Omental fat pad (tissue), 4 donors: ENCODE measurements around the gene ZNF140. TPM values are rescaled to one million over a fixed set of nuclear protein-coding genes. Genes with fewer than 3 reads are reported as not detected.

ENCODE experiments used
- ATAC-seq: fragments of 150-250 bp; one replicate; pipeline ENCODE4 v1.9.1; 2016; ENCODE audit warnings: mild to moderate bottlenecking, moderate library complexity; ENCODE audit not compliant: low FRiP score
- DNase-seq: peaks from one replicate; pipeline ENCODE4 v3.0.0-alpha.2; 2019; ENCODE audit warnings: low spot score
- CTCF ChIP-seq, 3 donors: fragments of 450-650 bp; IDR thresholded peaks; one replicate each; pipeline ENCODE4 v1.5.1; 2016 to 2017; ENCODE audit warnings: antibody characterized with exemption in 3 of 3, mild to moderate bottlenecking in 3 of 3, moderate library complexity in 2 of 3
- total RNA-seq, 4 donors: library from RNA; depleted of rRNA; stranded (reverse); fragments of >200 nt; gene quantifications; one replicate each; pipeline ENCODE4 v1.1.0, GENCODE V29; 2016

Gene ZNF140
- 10 to 100 TPM; 12.3 to 21.4 (median 14.7) TPM for total RNA-seq

GRCh38 chr12:133080368-133081158 lies at the start of gene ZNF140:
Gene ZNF140 (plus strand): TSS chr12:133080923. CDS start chr12:133081321, 398 bp downstream.
- DNase-seq (peak; percentile 83), ATAC-seq (peak; percentile 94)
- no peak for TF ChIP-seq CTCF (IDR thresholded peaks at IDR 0.05)

- ATAC-seq (peak; percentile 100), DNase-seq (peak; percentile 87)
- TF ChIP-seq CTCF (IDR thresholded peaks at IDR 0.05) = no peak
Measured at GRCh38 chr12:133037207-133038005, 43.3 kb upstream of the ZNF140 start, which contains the start of gene ZNF84. Gene ZNF84 (plus strand): TSS chr12:133037509. CDS start chr12:133041468, 3,959 bp downstream.

GRCh38 chr12:133038118-133038709 lies 42.5 kb upstream of the ZNF140 start:
- no peak for TF ChIP-seq CTCF (IDR thresholded peaks at IDR 0.05)
- no peak for ATAC-seq
- no peak for DNase-seq

- no peak for ATAC-seq
- TF ChIP-seq CTCF (IDR thresholded peaks at IDR 0.05) = no peak
- no peak for DNase-seq
Measured at GRCh38 chr12:133046698-133047097, 34.0 kb upstream of the ZNF140 start.

- DNase-seq (no peak), ATAC-seq (no peak)
Measured at GRCh38 chr12:133057446-133057845, 23.3 kb upstream of the ZNF140 start.

More at GRCh38 chr12:133057446-133057845, 23.3 kb upstream of the ZNF140 start:
- no peak for TF ChIP-seq CTCF (IDR thresholded peaks at IDR 0.05)
